T-helper 1 cell treated with Interleukin-12 subunit alpha and Interleukin-12 subunit beta and Interleukin-4 antibody, amounts not matched to agents 30 μg/mL and 1 μg/mL, for 36 hours (primary cell): ENCODE results near the gene RASSF5.
"Not testable (repeated sequence)": the region's sequence is repeated elsewhere in the genome, so short reads cannot be mapped to it uniquely, and the experiment has no call there.

Experiments used
- H3K27ac Mint-ChIP-seq: one replicate; pipeline ENCODE4 v1.8.0; 2021; ENCODE audit warnings: mild to moderate bottlenecking, mixed read lengths
- H3K27me3 Mint-ChIP-seq: one replicate; pipeline ENCODE4 v1.8.0; 2021; ENCODE audit warnings: low read depth, mixed read lengths
- H3K36me3 Mint-ChIP-seq: one replicate; pipeline ENCODE4 v1.8.0; 2021; ENCODE audit warnings: low read depth, mixed read lengths
- H3K4me1 Mint-ChIP-seq: one replicate; pipeline ENCODE4 v1.8.0; 2021; ENCODE audit warnings: low read depth, mixed read lengths
- H3K4me3 Mint-ChIP-seq: one replicate; pipeline ENCODE4 v1.8.0; 2021; ENCODE audit warnings: mild to moderate bottlenecking, moderate library complexity, mixed read lengths
- H3K9me3 Mint-ChIP-seq: one replicate; pipeline ENCODE4 v1.8.0; 2021; ENCODE audit warnings: mixed read lengths

The RASSF5 gene

DNA sequence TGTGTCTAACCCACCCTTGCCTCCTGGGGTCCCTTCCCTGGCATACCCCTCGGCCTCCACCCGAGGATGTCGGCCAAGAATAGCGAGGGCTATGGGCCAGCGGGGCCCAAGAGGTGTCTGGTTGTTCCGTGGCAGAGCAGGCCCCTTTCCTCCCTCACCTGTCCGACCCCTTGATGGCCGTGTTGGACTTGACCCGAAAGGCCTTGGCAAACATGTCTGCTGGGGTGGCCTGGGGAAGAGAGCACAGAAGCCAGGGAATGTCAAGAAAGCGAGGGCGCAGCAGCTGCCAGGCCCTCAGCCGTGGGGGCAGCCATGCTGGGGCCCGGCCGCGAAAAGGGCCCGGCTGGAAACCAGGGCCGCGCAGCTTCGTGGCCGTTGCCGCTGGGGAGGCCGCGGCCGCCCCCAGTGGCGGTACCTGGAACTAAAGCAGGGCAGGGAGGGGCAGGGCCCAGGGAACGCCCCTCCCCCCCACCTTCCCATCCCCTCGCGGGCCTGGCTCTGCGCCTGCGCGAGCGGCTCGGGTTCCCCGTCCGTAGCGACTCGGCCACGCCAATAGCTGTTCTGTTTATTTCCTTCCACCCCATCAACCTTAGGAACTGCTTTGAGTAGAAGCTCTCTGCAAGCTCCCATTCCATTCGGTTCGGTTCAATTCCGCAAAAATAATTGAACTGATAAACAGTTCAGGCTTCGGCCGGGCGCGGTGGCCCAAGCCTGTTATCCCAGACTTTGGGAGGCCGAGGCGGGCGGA, 105.0 kb downstream of the RASSF5 start, which contains the start of gene EIF2D:
Gene EIF2D, minus strand, starts transcription at position 337 of the 748 bp plus-strand sequence. Its CDS starts 123 bp downstream, at position 214.
- peak within 1 kb of the TSS; percentile 95 for H3K27ac Mint-ChIP-seq
- peaks cover 35% of the 10 kb centered on the region for H3K4me1 Mint-ChIP-seq
- peak within 1 kb of the TSS; percentile 95 for H3K4me3 Mint-ChIP-seq
- H3K27me3 Mint-ChIP-seq = peaks cover 18% of the 10 kb centered on the region
- no peaks in the 10 kb centered on the region for H3K9me3 Mint-ChIP-seq
- peaks cover 15% of the 10 kb centered on the region for H3K36me3 Mint-ChIP-seq

DNA sequence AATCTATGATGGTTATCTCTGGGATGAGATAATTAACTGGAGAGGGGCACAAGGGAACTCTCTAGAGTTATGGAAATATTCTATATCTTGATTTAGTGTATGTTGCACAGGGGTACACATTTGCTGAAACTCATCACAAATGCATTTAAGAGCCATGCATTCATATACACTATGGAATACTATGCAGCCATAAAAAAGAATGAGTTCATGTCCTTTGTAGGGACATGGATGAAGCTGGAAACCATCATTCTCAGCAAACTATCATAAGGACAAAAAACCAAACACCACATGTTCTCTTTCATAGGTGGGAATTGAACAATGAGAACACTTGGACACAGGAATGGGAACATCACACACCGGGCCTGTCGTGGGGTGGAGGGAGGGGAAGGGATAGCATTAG, 119.1 kb downstream of the RASSF5 start:
- not testable (repeated sequence) for H3K4me3 Mint-ChIP-seq, H3K36me3 Mint-ChIP-seq, H3K9me3 Mint-ChIP-seq, H3K4me1 Mint-ChIP-seq, H3K27ac Mint-ChIP-seq
- peaks cover 17% of the 10 kb centered on the region for H3K27me3 Mint-ChIP-seq

DNA sequence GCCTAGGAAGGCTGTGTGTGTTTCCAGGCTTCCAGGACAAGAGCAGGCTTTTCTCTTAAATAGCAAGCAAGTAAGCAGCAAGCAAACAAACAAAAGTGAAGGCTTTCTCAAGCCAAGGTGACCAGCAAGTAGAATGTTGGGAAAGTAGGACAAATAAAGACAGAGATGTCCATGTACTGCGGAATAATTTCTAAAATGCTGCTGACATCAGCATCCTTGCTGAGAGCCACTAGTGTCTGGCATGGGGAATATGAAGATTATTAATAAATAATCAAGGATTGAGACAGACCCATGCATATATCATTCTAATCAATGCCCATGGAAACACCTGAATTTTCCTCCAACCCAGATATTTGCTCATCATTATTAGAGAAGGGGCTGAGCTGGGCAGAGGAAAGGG, 121.6 kb downstream of the RASSF5 start:
- peaks cover 19% of the 10 kb centered on the region for H3K27me3 Mint-ChIP-seq
- no peaks in the 10 kb centered on the region for H3K9me3 Mint-ChIP-seq
- H3K4me1 Mint-ChIP-seq = peaks cover 3% of the 10 kb centered on the region
- no peaks in the 10 kb centered on the region for H3K36me3 Mint-ChIP-seq
- no peak overlapping the region for H3K4me3 Mint-ChIP-seq
- no peak overlapping the region for H3K27ac Mint-ChIP-seq

DNA sequence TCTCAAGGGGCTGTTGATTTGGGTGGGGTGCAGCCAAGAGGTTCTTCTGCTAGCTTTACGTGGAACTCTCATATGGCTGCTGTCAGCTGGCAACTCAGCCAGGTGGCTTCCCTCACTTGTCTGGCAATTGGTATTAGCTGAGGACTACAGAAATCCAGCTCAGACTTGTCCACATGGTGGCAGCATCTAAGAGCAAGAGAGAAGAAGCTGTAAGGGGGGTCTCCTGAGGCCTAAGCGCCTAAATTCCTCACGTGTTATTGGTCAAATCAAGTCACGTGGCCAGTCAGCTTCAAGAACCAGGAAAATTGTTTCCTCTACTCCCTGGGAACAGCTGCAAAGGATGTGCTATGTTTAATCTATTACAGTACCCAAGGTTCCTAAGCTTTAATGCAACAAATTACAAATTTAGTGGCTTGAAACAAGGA, 123.8 kb downstream of the RASSF5 start:
- Mint-ChIP-seq H3K27me3 (peaks cover 19% of the 10 kb centered on the region), H3K9me3 (no peaks in the 10 kb centered on the region), H3K36me3 (no peaks in the 10 kb centered on the region), H3K27ac (no peak overlapping the region), H3K4me3 (no peak overlapping the region), H3K4me1 (peaks cover 13% of the 10 kb centered on the region)

DNA sequence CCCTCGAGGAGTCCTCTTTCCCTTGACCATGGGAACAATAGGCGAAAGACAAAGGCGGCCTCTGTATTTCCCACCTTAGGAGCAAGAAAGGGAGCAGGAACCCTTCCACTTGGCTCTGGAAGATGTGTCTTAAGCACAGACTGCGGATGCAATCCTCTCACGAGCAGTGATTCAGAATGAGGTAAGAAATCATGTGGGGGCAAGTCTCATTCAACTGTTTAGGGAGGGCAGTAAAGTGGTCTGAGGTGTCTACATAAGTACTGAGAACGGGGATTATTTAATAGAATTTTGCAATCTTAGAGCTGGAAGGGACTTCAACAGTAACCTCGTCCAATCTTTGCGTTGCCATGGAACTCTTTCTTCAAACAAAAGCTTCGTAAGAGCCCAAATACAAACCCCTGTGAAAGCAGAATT, 126.4 kb downstream of the RASSF5 start:
- Mint-ChIP-seq H3K36me3 (no peaks in the 10 kb centered on the region), H3K4me1 (peaks cover 27% of the 10 kb centered on the region), H3K27ac (no peak overlapping the region), H3K4me3 (no peak overlapping the region), H3K9me3 (no peaks in the 10 kb centered on the region), H3K27me3 (peaks cover 14% of the 10 kb centered on the region)

DNA sequence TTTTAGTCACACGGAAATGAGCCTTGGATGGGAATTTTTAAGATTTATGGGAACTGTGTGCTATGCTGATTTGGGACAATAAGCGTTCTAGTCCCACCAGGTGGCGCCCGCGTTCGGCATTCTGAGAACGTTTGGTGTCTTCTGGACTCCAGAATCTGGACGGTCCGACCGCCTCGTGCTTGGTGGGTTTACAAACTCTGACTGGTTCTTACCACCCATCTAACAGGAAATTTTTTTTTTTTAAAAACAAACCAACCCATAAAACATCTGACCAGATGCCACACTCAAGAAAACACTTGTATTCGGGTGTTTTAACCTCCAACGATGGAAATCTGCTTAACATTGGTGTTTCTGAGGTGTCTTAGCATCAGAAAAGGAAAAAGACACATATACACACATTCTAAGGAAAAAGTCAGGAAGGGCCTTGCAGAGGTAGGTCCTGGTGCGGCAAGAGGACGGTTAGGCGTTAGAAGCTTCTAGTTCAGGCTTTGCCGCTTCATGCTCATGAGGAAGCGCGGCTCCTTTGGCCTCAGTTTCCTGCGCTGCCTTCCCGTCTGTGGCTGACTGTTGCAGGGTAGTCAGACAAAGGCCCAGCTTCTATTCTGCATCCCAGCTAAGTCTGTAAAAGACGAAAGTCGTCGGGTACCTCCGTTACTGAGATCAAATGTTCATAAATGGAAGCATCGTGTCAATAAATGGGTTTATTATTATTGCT, 127.2 kb downstream of the RASSF5 start:
- Mint-ChIP-seq H3K4me1 (peaks cover 27% of the 10 kb centered on the region), H3K27me3 (peaks cover 12% of the 10 kb centered on the region), H3K9me3 (no peaks in the 10 kb centered on the region), H3K4me3 (peak overlapping the region; percentile 85), H3K36me3 (peaks cover 2% of the 10 kb centered on the region), H3K27ac (peak overlapping the region; percentile 94)

DNA sequence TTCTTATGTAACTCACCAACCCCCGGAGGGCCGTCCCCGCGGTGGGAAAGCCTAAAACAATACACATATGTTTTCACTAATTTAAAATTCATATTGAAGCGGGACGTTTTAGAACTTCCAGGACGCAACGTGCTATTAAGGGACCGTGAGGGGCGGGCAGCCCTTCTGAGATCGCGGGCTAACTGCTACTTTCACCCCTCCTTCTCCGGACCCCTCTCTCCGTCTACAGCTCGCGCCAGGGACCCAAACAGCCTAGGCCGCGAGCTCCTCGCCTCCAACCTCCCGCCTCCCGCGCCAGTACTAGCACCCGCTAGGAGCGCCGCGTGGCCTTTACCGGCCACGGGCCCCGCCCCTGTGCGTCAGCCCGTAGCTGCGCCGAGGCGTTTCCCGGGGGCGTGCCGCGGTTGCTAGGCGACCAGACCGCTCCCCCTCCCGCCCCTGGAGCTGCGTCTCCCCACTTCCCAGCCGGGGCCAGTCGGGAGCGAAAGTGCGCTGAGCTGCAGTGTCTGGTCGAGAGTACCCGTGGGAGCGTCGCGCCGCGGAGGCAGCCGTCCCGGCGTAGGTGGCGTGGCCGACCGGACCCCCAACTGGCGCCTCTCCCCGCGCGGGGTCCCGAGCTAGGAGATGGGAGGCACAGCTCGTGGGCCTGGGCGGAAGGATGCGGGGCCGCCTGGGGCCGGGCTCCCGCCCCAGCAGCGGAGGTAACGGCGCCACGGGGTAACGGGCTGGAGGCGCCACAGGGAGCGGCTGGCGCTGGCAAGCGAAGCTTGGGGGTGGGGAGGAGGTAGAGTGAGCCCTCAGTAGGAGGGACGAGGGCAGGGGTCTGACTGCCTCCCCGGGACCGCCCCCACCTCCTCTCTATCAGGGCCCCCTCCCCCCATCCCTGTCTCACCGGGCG, 128.0 kb downstream of the RASSF5 start, which contains the start of gene DYRK3:
Gene DYRK3, plus strand, starts transcription at position 457 of the 898 bp plus-strand sequence. Its CDS starts 168 bp downstream, at position 625.
- H3K4me1 Mint-ChIP-seq = peaks cover 27% of the 10 kb centered on the region
- peaks cover 12% of the 10 kb centered on the region for H3K27me3 Mint-ChIP-seq
- H3K36me3 Mint-ChIP-seq = peaks cover 2% of the 10 kb centered on the region
- no peaks in the 10 kb centered on the region for H3K9me3 Mint-ChIP-seq
- H3K27ac Mint-ChIP-seq = peak within 1 kb of the TSS; percentile 94
- peak within 1 kb of the TSS; percentile 85 for H3K4me3 Mint-ChIP-seq

DNA sequence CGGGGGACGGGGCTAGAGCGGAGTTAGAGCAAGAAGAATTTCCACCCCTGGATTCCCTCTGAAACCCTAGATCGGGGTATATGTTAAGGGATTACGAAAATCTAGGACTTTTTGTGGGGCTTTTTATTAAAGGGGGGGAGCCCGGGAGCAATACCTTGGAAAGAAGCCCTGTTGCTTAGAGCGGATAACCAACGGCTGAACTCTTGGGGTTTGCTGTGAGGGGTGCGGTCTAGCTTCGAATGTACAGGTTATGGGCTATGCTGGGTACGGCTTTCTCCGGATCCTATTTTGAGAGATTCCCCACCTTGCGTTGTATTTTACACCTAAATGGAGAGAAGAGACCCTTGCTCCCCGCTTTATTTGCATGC, 128.6 kb downstream of the RASSF5 start:
- peak overlapping the region; percentile 47 for H3K27ac Mint-ChIP-seq

DNA sequence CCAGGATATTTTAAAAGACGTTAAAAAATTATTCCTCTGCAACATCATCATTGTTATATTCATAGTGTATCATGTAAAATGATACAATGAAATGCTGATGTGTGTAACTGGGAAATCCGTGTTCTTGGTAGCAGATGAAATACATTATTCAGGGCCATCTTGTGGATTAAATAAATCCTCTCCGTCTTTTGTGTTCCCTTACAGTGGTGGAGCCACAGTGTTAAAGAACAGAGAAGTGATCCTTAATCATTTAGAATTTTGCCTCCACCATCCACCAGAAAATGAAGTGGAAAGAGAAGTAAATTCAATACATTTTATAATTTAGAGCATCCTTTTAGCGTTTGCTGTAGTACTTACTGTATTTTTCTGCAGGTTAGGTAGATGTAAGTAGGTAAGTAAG, 129.3 kb downstream of the RASSF5 start:
- no peaks in the 10 kb centered on the region for H3K9me3 Mint-ChIP-seq
- H3K4me1 Mint-ChIP-seq = peaks cover 27% of the 10 kb centered on the region
- peak overlapping the region; percentile 18 for H3K4me3 Mint-ChIP-seq
- H3K27ac Mint-ChIP-seq = no peak overlapping the region
- peaks cover 2% of the 10 kb centered on the region for H3K36me3 Mint-ChIP-seq
- peaks cover 12% of the 10 kb centered on the region for H3K27me3 Mint-ChIP-seq

More for the DNA sequence above, 128.6 kb downstream of the RASSF5 start:
- no peaks in the 10 kb centered on the region for H3K9me3 Mint-ChIP-seq
- peaks cover 2% of the 10 kb centered on the region for H3K36me3 Mint-ChIP-seq
- peaks cover 12% of the 10 kb centered on the region for H3K27me3 Mint-ChIP-seq
- H3K4me3 Mint-ChIP-seq = peak overlapping the region; percentile 85
- H3K4me1 Mint-ChIP-seq = peaks cover 27% of the 10 kb centered on the region

DNA sequence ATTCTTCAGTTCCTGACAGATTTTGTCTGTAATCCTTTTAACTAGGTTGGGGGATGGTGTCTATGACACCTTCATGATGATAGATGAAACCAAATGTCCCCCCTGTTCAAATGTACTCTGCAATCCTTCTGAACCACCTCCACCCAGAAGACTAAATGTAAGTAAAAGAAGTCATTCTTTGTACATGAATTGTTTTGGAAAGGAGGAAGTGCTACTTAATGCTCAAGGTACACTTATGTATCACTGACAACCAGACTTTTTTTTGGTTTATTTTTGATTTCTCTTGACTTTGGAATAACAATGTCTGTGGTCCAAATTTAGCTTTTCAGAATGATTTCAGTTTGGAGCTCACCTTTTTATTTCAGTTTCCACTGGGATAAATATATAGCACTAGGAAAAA, 130.3 kb downstream of the RASSF5 start:
- Mint-ChIP-seq H3K36me3 (peaks cover 2% of the 10 kb centered on the region), H3K4me3 (peak overlapping the region; percentile 29), H3K27ac (no peak overlapping the region)

More for the DNA sequence above, 130.3 kb downstream of the RASSF5 start:
- Mint-ChIP-seq H3K4me1 (peaks cover 27% of the 10 kb centered on the region), H3K27me3 (peaks cover 8% of the 10 kb centered on the region), H3K9me3 (no peaks in the 10 kb centered on the region)
